Loucy (cell line): ENCODE data around the gene STOM.

Experiments
- H2AFZ ChIP-seq: fragments of 200-600 bp; sonication (generic); 2 replicates; pipeline ENCODE4 v1.6.0; 2016; ENCODE audit warnings: antibody characterized with exemption, mild to moderate bottlenecking, low read length, moderate library complexity
- H3F3A ChIP-seq: fragments of 200-600 bp; 2 replicates; pipeline ENCODE4 v1.6.0; 2016; ENCODE audit warnings: antibody characterized with exemption, low read depth, mild to moderate bottlenecking
- H3K27me3 ChIP-seq: fragments of 200-600 bp; sonication (generic); 2 replicates; pipeline ENCODE4 v1.6.1; 2014; ENCODE audit warnings: low read length, mild to moderate bottlenecking; ENCODE audit not compliant: insufficient read depth, poor library complexity, severe bottlenecking
- H3K36me3 ChIP-seq: fragments of 200-600 bp; sonication (generic); 2 replicates; pipeline ENCODE4 v1.6.1; 2016; ENCODE audit warnings: low read length; ENCODE audit not compliant: insufficient read depth
- H3K4me1 ChIP-seq: fragments of 200-600 bp; sonication (generic); 2 replicates; pipeline ENCODE4 v1.5.1; 2014; ENCODE audit warnings: low read length, mild to moderate bottlenecking; ENCODE audit not compliant: insufficient read depth, poor library complexity, severe bottlenecking
- H3K4me2 ChIP-seq: fragments of 200-600 bp; sonication (generic); 2 replicates; pipeline ENCODE4 v1.6.0; 2014; ENCODE audit warnings: antibody characterized with exemption, low read length, low read depth, mild to moderate bottlenecking; ENCODE audit not compliant: poor library complexity, severe bottlenecking
- H3K4me3 ChIP-seq: fragments of 200-600 bp; sonication (generic); 2 replicates; pipeline ENCODE4 v1.5.1; 2014; ENCODE audit warnings: low read length, mild to moderate bottlenecking, mixed read lengths; ENCODE audit not compliant: poor library complexity, severe bottlenecking
- H3K79me2 ChIP-seq: fragments of 200-600 bp; sonication (generic); 2 replicates; pipeline ENCODE4 v1.6.1; 2014; ENCODE audit warnings: low read length; ENCODE audit not compliant: insufficient read depth
- H3K9ac ChIP-seq: fragments of 200-600 bp; sonication (generic); 2 replicates; pipeline ENCODE4 v1.6.0; 2014; ENCODE audit warnings: mild to moderate bottlenecking, low read depth, low read length, moderate library complexity; ENCODE audit not compliant: poor library complexity, severe bottlenecking
- H3K9me2 ChIP-seq: fragments of 200-600 bp; sonication (generic); replicated peaks from 2 replicates; pipeline ENCODE4 v1.6.1; 2016; ENCODE audit warnings: low read depth, low read length, mixed read lengths
- H3K9me3 ChIP-seq: fragments of 200-600 bp; sonication (generic); 2 replicates; pipeline ENCODE4 v1.6.1; 2014; ENCODE audit warnings: mild to moderate bottlenecking, antibody characterized with exemption, low read length, low read depth; ENCODE audit not compliant: insufficient read depth
- H4K20me1 ChIP-seq: fragments of 200-600 bp; sonication (generic); 2 replicates; pipeline ENCODE4 v1.6.0; 2014; ENCODE audit warnings: antibody characterized with exemption, low read length, mild to moderate bottlenecking; ENCODE audit not compliant: insufficient read depth, poor library complexity, severe bottlenecking
- CTCF ChIP-seq: fragments of 200-600 bp; sonication (generic); conservative IDR thresholded peaks from 2 replicates; pipeline ENCODE4 v1.5.1; 2014; ENCODE audit warnings: mild to moderate bottlenecking, antibody characterized with exemption, low read length
- EZH2phosphoT487 ChIP-seq: fragments of 200-600 bp; IDR thresholded peaks from 2 replicates; pipeline ENCODE4 v1.6.1; 2018; ENCODE audit warnings: antibody characterized with exemption, mild to moderate bottlenecking, moderate library complexity, borderline replicate concordance

Gene STOM

GRCh38 chr9:121362813-121363621, 7.0 kb downstream of the STOM start:
- no peaks in the 10 kb centered on the region for H3K9me3 ChIP-seq

GRCh38 chr9:121360601-121361374, 9.3 kb downstream of the STOM start:
- Histone ChIP-seq H3K9me2 (no peaks in the 10 kb centered on the region), H3K27me3 (no peaks in the 10 kb centered on the region), H3K4me3 (no peak overlapping the region), H3K9me3 (no peaks in the 10 kb centered on the region), H3K4me1 (peaks cover 33% of the 10 kb centered on the region), H3F3A (peaks cover 5% of the 10 kb centered on the region; the same call in 1 of the 2 replicates), H4K20me1 (no peaks in the 10 kb centered on the region), H3K79me2 (no peaks in the 10 kb centered on the region), H2AFZ (no peak overlapping the region), H3K4me2 (peak overlapping the region; percentile 28), H3K9ac (no peak overlapping the region), H3K36me3 (no peaks in the 10 kb centered on the region)
- TF ChIP-seq EZH2phosphoT487, result no peak
- no peak for TF ChIP-seq CTCF

More at GRCh38 chr9:121362813-121363621, 7.0 kb downstream of the STOM start:
- no peaks in the 10 kb centered on the region for H3K79me2 ChIP-seq
- no peak overlapping the region for H3K4me2 ChIP-seq
- no peaks in the 10 kb centered on the region for H4K20me1 ChIP-seq
- no peak overlapping the region for H3K4me3 ChIP-seq
- no peaks in the 10 kb centered on the region for H3K9me2 ChIP-seq
- H3K36me3 ChIP-seq, result no peaks in the 10 kb centered on the region
- peaks cover 26% of the 10 kb centered on the region for H3K4me1 ChIP-seq
- no peak overlapping the region for H2AFZ ChIP-seq
- H3F3A ChIP-seq, result 0 out of 2 replicates have a peak, but pooled peaks cover 5% of the 10 kb centered on the region
- no peak overlapping the region for H3K9ac ChIP-seq
- no peak for TF ChIP-seq CTCF
- TF ChIP-seq EZH2phosphoT487, result no peak
- H3K27me3 ChIP-seq, result no peaks in the 10 kb centered on the region

GRCh38 chr9:121359351-121360294, 10.4 kb downstream of the STOM start:
- Histone ChIP-seq H3K9me3 (no peaks in the 10 kb centered on the region), H3K4me1 (peaks cover 33% of the 10 kb centered on the region), H3K36me3 (no peaks in the 10 kb centered on the region), H4K20me1 (no peaks in the 10 kb centered on the region), H3K9ac (no peak overlapping the region), H3K4me3 (no peak overlapping the region), H3K9me2 (no peaks in the 10 kb centered on the region), H3K79me2 (no peaks in the 10 kb centered on the region), H3K27me3 (no peaks in the 10 kb centered on the region), H3K4me2 (peak overlapping the region; percentile 9), H3F3A (peaks cover 5% of the 10 kb centered on the region; the same call in 1 of the 2 replicates), H2AFZ (no peak overlapping the region)
- TF ChIP-seq CTCF (no peak), EZH2phosphoT487 (no peak)
